ENCODE results near the gene BFSP1. TPM values are rescaled to one million over a fixed set of nuclear protein-coding genes. Genes with fewer than 3 reads are reported as not detected.

BFSP1 gene
- total RNA-seq, 1 donor from 2014 or later, result 4.2 TPM

DNA sequence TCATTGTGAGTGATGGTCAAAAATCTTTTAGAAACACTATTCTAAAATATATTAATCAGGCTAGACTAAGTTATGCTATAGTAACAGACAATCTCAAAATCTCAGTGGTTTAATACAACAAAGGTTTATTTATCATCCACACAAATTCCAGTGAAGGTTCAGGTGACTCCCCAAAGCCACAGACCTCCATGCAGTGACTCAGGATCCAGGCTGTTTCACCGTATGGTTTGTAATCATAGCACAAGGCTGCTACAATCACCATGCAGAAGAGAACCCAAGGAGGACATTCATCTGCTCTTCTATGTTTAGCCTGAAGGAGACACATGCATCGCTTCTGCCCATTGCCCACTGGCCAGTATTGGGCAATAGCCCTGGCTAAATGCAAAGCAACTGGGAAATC is 46.2 kb downstream of the BFSP1 start:
- no peak overlapping the region for H3K4me3 Mint-ChIP-seq (ENCODE audit: unreplicated experiment)
- TF ChIP-seq EZH2 (IDR thresholded peaks at IDR 0.05; ENCODE audit: insufficient read depth, low read length), result no peak
- TF ChIP-seq, protein P1, sequence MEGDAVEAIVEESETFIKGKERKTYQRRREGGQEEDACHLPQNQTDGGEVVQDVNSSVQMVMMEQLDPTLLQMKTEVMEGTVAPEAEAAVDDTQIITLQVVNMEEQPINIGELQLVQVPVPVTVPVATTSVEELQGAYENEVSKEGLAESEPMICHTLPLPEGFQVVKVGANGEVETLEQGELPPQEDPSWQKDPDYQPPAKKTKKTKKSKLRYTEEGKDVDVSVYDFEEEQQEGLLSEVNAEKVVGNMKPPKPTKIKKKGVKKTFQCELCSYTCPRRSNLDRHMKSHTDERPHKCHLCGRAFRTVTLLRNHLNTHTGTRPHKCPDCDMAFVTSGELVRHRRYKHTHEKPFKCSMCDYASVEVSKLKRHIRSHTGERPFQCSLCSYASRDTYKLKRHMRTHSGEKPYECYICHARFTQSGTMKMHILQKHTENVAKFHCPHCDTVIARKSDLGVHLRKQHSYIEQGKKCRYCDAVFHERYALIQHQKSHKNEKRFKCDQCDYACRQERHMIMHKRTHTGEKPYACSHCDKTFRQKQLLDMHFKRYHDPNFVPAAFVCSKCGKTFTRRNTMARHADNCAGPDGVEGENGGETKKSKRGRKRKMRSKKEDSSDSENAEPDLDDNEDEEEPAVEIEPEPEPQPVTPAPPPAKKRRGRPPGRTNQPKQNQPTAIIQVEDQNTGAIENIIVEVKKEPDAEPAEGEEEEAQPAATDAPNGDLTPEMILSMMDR (IDR thresholded peaks at IDR 0.05; ENCODE audit: insufficient read depth, low read depth, low read length), result no peak
- H3K27ac Mint-ChIP-seq (ENCODE audit: unreplicated experiment), result no peak overlapping the region
- H3K36me3 Mint-ChIP-seq (ENCODE audit: low read depth, unreplicated experiment), result peaks cover 2% of the 10 kb centered on the region
- Histone ChIP-seq H3K27me3 (ENCODE audit: insufficient read depth, low read length) (peaks cover 11% of the 10 kb centered on the region), H2AFZ (ENCODE audit: low read depth, low read length) (no peak overlapping the region), H3K4me2 (ENCODE audit: low read length) (no peak overlapping the region), H3K4me3 (ENCODE audit: insufficient read depth, low read depth, low read length) (no peak overlapping the region), H3K27ac (ENCODE audit: low read depth, low read length) (no peak overlapping the region), H3K9me3 (ENCODE audit: insufficient read depth, low read depth, low read length) (no peaks in the 10 kb centered on the region), H3K9ac (ENCODE audit: low read length) (no peak overlapping the region), H3K4me1 (ENCODE audit: insufficient read depth, low read length) (no peaks in the 10 kb centered on the region), H4K20me1 (ENCODE audit: insufficient read depth, low read length) (no peaks in the 10 kb centered on the region), H3K36me3 (ENCODE audit: insufficient read depth, low read length) (no peaks in the 10 kb centered on the region), H3K79me2 (ENCODE audit: insufficient read depth, low read length) (no peaks in the 10 kb centered on the region)
- peaks cover 23% of the 10 kb centered on the region for H3K27me3 Mint-ChIP-seq (ENCODE audit: low read depth, unreplicated experiment)
- H3K9me3 Mint-ChIP-seq (ENCODE audit: unreplicated experiment), result no peaks in the 10 kb centered on the region
- no peaks in the 10 kb centered on the region for H3K4me1 Mint-ChIP-seq (ENCODE audit: low read depth, unreplicated experiment)
- no peak for DNase-seq (ENCODE audit: low read depth)
- no peak for FAIRE-seq

DNA sequence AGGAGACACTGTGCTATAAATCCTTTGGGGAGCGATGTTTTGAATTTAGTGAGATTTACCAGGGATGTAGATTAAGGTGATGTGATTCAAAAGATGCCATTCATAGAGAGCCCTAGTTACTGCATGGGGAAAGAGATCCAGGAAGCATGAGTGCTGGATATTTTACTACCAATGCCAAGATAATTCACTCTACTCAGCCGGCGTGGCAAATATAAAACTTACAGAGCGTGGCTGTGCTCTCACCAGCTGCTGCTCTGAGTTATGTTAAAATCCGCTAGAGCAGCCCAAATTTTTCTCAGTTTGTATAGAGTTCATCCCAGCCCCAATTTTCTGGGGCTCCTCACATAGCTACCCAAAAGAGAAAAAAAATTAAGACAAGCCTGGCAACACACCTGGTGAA is 48.6 kb downstream of the BFSP1 start:
- Mint-ChIP-seq H3K4me1 (ENCODE audit: low read depth, unreplicated experiment) (no peaks in the 10 kb centered on the region), H3K27ac (ENCODE audit: unreplicated experiment) (no peak overlapping the region), H3K9me3 (ENCODE audit: unreplicated experiment) (no peaks in the 10 kb centered on the region), H3K27me3 (ENCODE audit: low read depth, unreplicated experiment) (peaks cover 15% of the 10 kb centered on the region), H3K36me3 (ENCODE audit: low read depth, unreplicated experiment) (peaks cover 2% of the 10 kb centered on the region), H3K4me3 (ENCODE audit: unreplicated experiment) (no peak overlapping the region)
- H2AFZ ChIP-seq (ENCODE audit: low read depth, low read length), result no peak overlapping the region
- H3K79me2 ChIP-seq (ENCODE audit: insufficient read depth, low read length), result no peaks in the 10 kb centered on the region
- no peaks in the 10 kb centered on the region for H3K36me3 ChIP-seq (ENCODE audit: insufficient read depth, low read length)
- DNase-seq (ENCODE audit: low read depth) (no peak), FAIRE-seq (no peak)
- no peaks in the 10 kb centered on the region for H4K20me1 ChIP-seq (ENCODE audit: insufficient read depth, low read length)
- H3K9ac ChIP-seq (ENCODE audit: low read length), result no peak overlapping the region
- H3K4me2 ChIP-seq (ENCODE audit: low read length), result no peak overlapping the region
- H3K9me3 ChIP-seq (ENCODE audit: insufficient read depth, low read depth, low read length), result no peaks in the 10 kb centered on the region
- no peak overlapping the region for H3K4me3 ChIP-seq (ENCODE audit: insufficient read depth, low read depth, low read length)
- H3K4me1 ChIP-seq (ENCODE audit: insufficient read depth, low read length), result no peaks in the 10 kb centered on the region
- peaks cover 7% of the 10 kb centered on the region for H3K27me3 ChIP-seq (ENCODE audit: insufficient read depth, low read length)
- TF ChIP-seq EZH2 (IDR thresholded peaks at IDR 0.05; ENCODE audit: insufficient read depth, low read length), result no peak
- TF ChIP-seq, protein P1 (IDR thresholded peaks at IDR 0.05; ENCODE audit: insufficient read depth, low read depth, low read length), result no peak
- H3K27ac ChIP-seq (ENCODE audit: low read depth, low read length), result no peak overlapping the region

DNA sequence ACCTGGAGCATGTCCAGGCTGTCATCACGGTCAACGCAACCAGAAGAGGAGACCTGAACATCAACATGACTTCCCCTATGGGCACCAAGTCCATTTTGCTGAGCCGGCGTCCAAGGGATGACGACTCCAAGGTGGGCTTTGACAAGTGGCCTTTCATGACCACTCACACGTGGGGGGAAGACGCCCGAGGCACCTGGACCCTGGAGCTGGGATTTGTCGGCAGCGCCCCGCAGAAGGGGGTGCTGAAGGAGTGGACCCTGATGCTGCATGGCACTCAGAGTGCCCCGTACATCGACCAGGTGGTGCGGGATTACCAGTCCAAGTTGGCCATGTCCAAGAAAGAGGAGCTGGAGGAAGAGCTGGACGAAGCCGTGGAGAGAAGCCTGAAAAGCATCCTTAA is 49.5 kb downstream of the BFSP1 start:
- Histone ChIP-seq H3K4me1 (ENCODE audit: insufficient read depth, low read length) (no peaks in the 10 kb centered on the region), H3K36me3 (ENCODE audit: insufficient read depth, low read length) (no peaks in the 10 kb centered on the region), H3K4me3 (ENCODE audit: insufficient read depth, low read depth, low read length) (no peak overlapping the region), H3K4me2 (ENCODE audit: low read length) (no peak overlapping the region), H3K27me3 (ENCODE audit: insufficient read depth, low read length) (peaks cover 7% of the 10 kb centered on the region), H2AFZ (ENCODE audit: low read depth, low read length) (no peak overlapping the region), H3K9ac (ENCODE audit: low read length) (no peak overlapping the region), H4K20me1 (ENCODE audit: insufficient read depth, low read length) (no peaks in the 10 kb centered on the region), H3K9me3 (ENCODE audit: insufficient read depth, low read depth, low read length) (no peaks in the 10 kb centered on the region), H3K27ac (ENCODE audit: low read depth, low read length) (no peak overlapping the region), H3K79me2 (ENCODE audit: insufficient read depth, low read length) (no peaks in the 10 kb centered on the region)
- FAIRE-seq (no peak), DNase-seq (ENCODE audit: low read depth) (no peak)
- TF ChIP-seq, protein P1 (IDR thresholded peaks at IDR 0.05; ENCODE audit: insufficient read depth, low read depth, low read length), result no peak
- TF ChIP-seq EZH2 (IDR thresholded peaks at IDR 0.05; ENCODE audit: insufficient read depth, low read length), result no peak
- H3K4me1 Mint-ChIP-seq (ENCODE audit: low read depth, unreplicated experiment), result no peaks in the 10 kb centered on the region
- no peaks in the 10 kb centered on the region for H3K9me3 Mint-ChIP-seq (ENCODE audit: unreplicated experiment)
- H3K27me3 Mint-ChIP-seq (ENCODE audit: low read depth, unreplicated experiment), result peaks cover 13% of the 10 kb centered on the region
- H3K36me3 Mint-ChIP-seq (ENCODE audit: low read depth, unreplicated experiment), result peaks cover 2% of the 10 kb centered on the region
- no peak overlapping the region for H3K27ac Mint-ChIP-seq (ENCODE audit: unreplicated experiment)
- H3K4me3 Mint-ChIP-seq (ENCODE audit: unreplicated experiment), result no peak overlapping the region

Data from astrocyte (in vitro differentiated cells and primary cell).